SKM-1 treated with dmso at 0.1 percent for 144 hours (cell line): Measurements from ENCODE around the gene SNX19.

Source experiments
- DNase-seq: peaks from one replicate; lab custom pipeline; 2025; ENCODE audit not compliant: unreplicated experiment; lab: John Stamatoyannopoulos, UW

The SNX19 gene

GRCh38 chr11:130906616-130907015 is 9.7 kb downstream of the SNX19 start:
- no peak for DNase-seq

GRCh38 chr11:130905512-130905911 is 10.8 kb downstream of the SNX19 start:
- no peak for DNase-seq

DNA sequence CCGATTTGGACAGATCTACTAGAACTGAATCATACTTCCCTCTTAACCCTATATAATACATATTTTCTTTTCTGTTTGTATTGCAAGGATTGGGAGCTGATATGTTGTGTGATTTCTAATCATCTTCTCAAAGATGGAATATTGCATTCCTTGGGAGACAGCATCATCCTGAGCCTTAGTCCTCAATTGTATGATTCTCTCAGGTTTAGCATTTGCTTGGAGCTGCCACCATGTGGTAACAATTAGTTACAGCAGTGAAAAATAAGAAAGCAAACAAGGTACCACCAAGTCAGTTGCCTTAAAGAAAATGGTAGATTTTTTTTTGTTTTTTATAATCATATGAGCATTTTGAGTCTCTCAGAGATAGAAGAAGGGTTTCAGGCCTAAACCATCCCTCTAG is 11.9 kb downstream of the SNX19 start:
- DNase-seq, result no peak

- DNase-seq, result no peak
These were observed 13.9 kb downstream of the SNX19 start for GRCh38 chr11:130902380-130902779.

GRCh38 chr11:130899106-130899505 is 17.2 kb downstream of the SNX19 start:
- no peak for DNase-seq

- DNase-seq, result no peak
These were observed 18.8 kb downstream of the SNX19 start for GRCh38 chr11:130897262-130898182.

- DNase-seq, result peak; percentile 49
These were observed 21.8 kb downstream of the SNX19 start for GRCh38 chr11:130894322-130895025.

DNA sequence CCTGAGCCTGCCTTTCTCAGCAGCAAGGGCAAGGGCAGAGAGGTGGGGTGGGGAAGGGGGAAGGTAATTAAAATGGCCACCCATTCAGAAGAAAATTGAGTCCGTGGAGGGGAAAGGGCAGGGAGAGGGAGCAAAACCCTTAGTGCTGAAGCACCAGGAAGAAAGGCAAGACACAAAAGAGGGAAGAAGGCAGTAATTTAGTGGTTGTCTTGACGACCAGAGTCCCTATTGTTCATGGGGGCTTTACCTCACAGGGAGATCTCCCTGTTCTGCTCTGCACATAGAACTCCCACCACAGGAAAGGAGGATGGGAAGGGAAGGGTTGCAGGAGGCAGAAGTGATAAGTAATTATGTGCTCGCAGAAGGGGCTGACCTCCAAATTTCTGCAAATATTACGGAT is 23.4 kb downstream of the SNX19 start:
- no peak for DNase-seq

DNA sequence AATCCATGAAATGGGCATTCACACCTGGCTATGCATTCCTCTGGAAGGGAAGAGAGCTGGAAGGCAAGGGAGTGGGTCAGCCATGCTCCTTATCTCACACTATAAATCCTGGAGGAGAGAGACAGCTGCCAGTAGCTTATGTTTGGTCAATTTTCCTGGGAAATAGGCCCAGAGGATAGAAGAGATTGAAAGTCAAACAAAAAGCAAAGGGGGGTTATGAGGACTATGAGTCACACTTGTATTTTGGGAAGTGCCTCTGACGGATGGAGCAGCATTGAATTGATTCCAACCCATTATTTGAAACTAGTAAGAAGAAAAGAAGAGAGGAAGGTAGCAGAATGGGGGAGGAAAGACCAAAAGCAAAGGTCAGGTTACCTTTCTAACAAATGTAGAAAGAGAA is 25.0 kb downstream of the SNX19 start:
- no peak for DNase-seq

GRCh38 chr11:130890039-130890745 is 26.1 kb downstream of the SNX19 start:
- DNase-seq, result no peak

GRCh38 chr11:130888790-130889189 is 27.5 kb downstream of the SNX19 start:
- DNase-seq, result no peak

DNA sequence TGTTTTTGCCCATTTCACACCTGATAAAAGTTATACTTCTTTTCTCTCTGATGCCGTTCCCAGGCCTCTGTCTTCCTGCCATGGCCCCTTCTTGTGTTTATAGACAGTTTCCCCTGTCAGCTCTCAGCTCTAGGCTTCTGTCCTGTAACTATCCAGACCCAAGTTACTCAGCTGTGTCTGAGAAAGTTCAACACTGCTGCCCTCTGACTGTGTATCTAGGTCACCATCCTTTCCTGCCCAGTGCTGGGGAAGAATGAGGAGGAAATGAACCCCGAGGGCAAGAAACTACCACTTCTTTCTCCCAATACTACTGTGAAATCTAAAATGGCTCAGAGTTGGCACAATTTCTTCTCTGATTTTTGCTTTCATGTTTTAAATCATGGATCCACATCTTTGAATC is 29.6 kb downstream of the SNX19 start:
- no peak for DNase-seq

GRCh38 chr11:130882138-130882551 is 34.1 kb downstream of the SNX19 start:
- no peak for DNase-seq

DNA sequence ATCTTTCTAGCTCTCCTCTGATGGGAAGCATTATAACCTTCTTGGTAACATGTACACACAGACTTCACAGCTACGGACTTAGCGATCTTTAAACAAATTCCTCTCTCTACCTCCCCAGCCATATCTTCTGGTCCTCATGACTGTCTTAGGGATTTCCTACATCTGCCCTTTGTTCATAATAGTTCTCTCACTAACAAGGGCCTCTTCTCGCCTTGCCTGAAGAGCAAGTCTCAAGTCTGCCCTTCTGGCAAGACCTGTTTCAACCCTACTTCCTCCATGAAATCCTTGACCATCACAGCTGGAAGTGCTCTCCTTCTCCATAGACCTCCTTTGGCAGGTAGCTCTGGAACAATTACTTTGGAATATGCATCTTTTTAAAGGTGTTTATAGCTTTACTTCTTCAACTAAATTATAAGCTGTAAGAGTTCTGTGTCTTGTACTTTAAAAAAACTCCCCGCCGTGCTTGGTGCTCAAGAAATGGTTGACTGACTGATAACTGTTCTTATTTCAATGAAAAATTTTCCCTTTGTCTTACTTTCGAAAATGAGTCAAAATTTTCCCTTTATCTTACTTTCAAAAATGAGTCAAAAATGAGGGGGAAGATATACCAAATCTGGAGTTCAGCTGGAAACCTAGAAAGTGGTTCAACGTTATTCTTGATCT is 34.7 kb downstream of the SNX19 start:
- no peak for DNase-seq

- DNase-seq, result no peak
These were observed 36.4 kb downstream of the SNX19 start for GRCh38 chr11:130879836-130880235.

DNA sequence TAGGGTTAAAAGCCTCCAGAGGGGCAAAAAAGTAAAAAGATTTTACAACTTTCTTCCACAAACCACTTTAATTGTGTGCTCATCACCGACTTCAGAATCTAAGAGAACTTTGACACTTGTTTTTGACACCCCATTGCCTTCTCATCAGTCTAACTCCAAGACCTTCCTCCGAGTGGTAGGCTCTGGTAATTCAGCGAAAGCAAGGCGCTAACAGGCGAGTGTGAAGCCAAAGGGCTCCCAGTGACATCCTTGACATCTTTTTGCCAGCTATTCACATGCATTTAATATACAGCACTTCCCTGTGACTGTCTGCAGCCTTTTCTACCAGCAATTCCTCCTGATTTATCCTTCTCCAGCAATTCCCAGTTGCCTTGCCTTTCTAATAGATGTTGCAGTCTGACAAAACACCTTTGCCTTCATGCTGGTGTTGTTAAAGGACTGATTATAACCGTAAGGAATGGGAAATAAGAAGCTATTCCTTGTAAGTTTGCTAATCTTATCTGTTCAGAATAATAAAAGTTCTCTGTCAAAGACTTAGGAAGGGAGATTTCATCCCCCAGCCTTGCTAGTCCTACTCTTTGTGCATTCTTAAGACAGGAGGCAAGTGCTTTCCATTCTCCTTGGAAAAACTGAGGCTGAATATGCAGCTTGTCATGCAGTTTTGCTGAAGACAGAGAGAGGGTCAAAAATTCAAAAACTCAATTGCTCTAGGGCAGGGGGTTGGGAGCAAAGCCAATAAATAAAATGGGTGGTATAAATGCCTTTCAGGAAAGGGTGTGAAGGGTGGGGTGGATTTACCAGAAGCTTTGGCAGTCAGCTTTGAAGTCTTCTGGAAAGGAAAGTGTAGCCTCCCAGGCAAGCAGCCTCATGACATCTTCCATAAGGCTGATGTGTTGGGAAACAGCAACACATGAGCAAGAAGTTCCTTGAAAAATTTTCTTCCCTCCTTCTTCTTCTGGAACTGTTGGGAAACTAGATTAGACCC is 39.1 kb downstream of the SNX19 start:
- DNase-seq, result no peak

GRCh38 chr11:130876100-130876499 is 40.2 kb downstream of the SNX19 start:
- no peak for DNase-seq

DNA sequence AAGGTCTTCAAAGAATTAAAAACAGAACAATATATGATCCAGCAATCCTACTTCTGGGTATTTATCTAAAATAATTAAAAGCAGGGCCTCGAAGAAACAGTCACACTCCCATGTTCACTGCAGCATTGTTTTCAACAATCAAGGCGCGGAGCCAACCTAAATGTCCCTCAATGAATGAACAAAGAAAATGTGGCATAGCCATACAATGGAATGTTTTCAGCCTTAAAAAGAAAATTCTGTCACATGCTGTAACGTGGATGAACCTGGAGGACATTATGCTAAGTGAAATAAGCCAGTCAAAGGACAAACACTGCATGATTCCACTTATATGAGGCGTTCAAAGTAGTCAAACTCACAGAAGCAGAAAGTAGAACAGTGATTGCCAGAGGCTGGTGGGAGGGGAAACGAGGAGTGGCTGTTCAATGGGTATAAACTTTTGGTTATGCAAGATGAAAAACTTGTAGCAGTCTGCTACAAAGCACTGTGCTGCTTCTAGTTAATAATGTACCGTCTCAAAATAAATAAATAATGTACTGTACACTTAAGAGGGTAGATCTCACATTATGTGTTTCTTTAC is 41.2 kb downstream of the SNX19 start:
- DNase-seq, result no peak

GRCh38 chr11:130874396-130874795 is 41.9 kb downstream of the SNX19 start:
- DNase-seq, result no peak

GRCh38 chr11:130873761-130874160 is 42.5 kb downstream of the SNX19 start:
- DNase-seq, result no peak
